Right lobe of liver (tissue), 6 donors: ENCODE measurements around the gene PDZK1. TPM values are rescaled to one million over a fixed set of nuclear protein-coding genes. Genes with fewer than 3 reads are reported as not detected.
A peak's percentile ranks its signal among the peaks of the same experiment; 100 is the strongest.
"Not testable (repeated sequence)": the region's sequence is repeated elsewhere in the genome, so short reads cannot be mapped to it uniquely, and the experiment has no call there.

Experiments
- ATAC-seq, 4 donors: fragments of 200-7000 bp; cut with Tn5 transposase; one replicate each; pipeline ENCODE4 v1.9.1; 2020; ENCODE audit warnings: mild to moderate bottlenecking in 4 of 4, moderate library complexity in 4 of 4
- DNase-seq, 3 donors: peaks; one replicate each; pipeline ENCODE4 v3.0.0-alpha.2; 2020
- H3K27ac ChIP-seq, 3 donors: fragments of 200-600 bp; one replicate each; pipeline ENCODE4 v1.8.0; 2022
- H3K27me3 ChIP-seq, 2 donors: fragments of 200-600 bp; one replicate each; pipeline ENCODE4 v1.8.0; 2022
- H3K36me3 ChIP-seq, 4 donors: fragments of 200-600 bp; sonication (generic) in 1 of 4; one replicate each; pipeline versions ENCODE4 v1.5.1 to v1.8.0; 2017 to 2022; ENCODE audit warnings: control low read depth in 1 of 4
- H3K4me1 ChIP-seq, 4 donors: fragments of 200-600 bp; sonication (generic) in 1 of 4; one replicate each; pipeline versions ENCODE4 v1.5.1 to v1.8.0; 2017 to 2022; ENCODE audit warnings: control low read depth in 1 of 4
- H3K4me3 ChIP-seq, 3 donors: fragments of 200-600 bp; one replicate each; pipeline ENCODE4 v1.8.0; 2022
- H3K9me3 ChIP-seq, 4 donors: fragments of 200-600 bp; sonication (generic) in 1 of 4; one replicate each; pipeline versions ENCODE4 v1.5.1 to v1.8.0; 2017 to 2022; ENCODE audit warnings: control low read depth in 1 of 4
- WGBS: methylation state at CpG from one replicate; pipeline ENCODE4 v1.1.6; 2018; ENCODE audit warnings: low coverage, low lambda C conversion rate; ENCODE audit not compliant: insufficient coverage; ENCODE audit errors: missing lambda C conversion rate; 5-methylcytosine and 5-hydroxymethylcytosine counted together
- intact Hi-C, 2 donors: fragments of 100-400 bp; cut with DNase I; formaldehyde crosslinking; loops; one replicate each; pipeline versions ENCODE4 v1.11.2 to v1.14.1; 2022
- total RNA-seq, 6 experiments: library from RNA; depleted of rRNA in 2 of 6; stranded (reverse); fragments of >200 nt in 2 of 6; fragmentation: NEBNext Ultra II Directional in 3 of 6; extraction: Animal tissue kit (Norgen Biotek cat#: 25700) in 3 of 6; gene quantifications; one replicate each; pipeline versions ENCODE4 v1.1.0 to v1.2.4, GENCODE V29; 2016 to 2023
- donor health status: DM: no; HTN: yes; CAD: no.
- donor health status: DM: no; HTN: no; CAD: no.
- donor health status: DM: no; HTN: no; CAD: no.
- donor health status: DM: no; HTN: yes; CAD: no.
- donor health status: DM: no; HTN: yes; CAD: no.

The PDZK1 gene
- total RNA-seq, 6 experiments from 2014 or later, result 64.8 to 117 (median 79.2) TPM

DNA sequence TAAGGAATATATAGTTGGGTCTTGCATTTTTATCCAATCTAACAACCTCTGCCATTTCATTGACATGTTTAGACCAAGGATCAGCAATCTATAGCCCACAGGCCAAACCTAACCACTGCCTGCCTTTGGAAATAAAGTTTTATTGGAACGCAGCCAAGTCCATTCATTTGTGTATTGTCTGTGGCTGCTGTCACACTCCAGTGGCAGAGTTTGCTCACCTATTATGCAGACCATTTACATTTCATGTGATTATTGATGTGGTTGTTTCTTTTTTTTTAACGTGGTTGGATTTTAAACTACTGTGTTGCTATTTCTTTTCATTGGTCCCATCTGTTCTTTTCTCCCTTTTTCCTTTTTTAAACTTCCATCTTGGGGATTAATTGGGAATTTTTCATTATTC lies 44.7 kb downstream of the PDZK1 start:
- H3K4me1 ChIP-seq, H3K36me3 ChIP-seq, DNase-seq, H3K9me3 ChIP-seq, intact Hi-C loops, H3K27ac ChIP-seq, H3K4me3 ChIP-seq, ATAC-seq, H3K27me3 ChIP-seq: not testable (repeated sequence)
- WGBS, result 34% methylated on average over 2 of the region's 2 CpGs

DNA sequence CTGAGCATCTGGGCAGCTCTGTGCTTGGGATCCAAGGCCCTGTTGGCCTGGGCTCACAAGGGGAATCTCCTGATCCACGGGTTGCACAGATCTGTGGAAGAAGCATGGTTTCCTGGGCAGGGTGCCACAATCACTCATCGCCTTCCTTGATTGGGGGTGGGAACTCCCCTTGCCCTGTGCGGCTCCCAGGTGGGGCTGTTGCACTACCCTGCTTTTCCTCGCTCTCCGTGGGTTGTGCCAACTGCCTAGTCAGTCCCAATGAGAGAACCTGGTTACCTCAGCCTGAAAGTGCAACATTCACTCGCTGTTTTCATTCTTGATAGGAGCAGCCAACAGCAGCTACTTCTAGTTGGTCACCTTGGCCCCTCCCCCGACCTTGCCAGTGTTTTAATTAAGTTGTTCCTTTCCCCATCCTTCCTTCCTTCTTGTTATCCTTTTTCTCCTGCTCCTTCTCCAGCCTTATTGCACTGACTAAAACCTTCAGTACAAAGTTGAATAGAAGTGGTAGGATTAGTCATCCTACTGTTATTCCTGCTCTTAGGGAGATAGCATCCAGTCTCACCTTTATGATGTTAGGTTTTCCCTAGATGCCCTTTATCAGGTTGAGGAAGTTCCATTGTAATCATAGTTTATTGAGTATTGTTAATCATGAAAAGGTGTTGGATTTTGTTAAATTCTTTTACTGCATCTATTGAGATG lies 50.8 kb downstream of the PDZK1 start:
- H3K27ac ChIP-seq, intact Hi-C loops, H3K4me1 ChIP-seq, H3K4me3 ChIP-seq, DNase-seq, H3K27me3 ChIP-seq, H3K36me3 ChIP-seq, H3K9me3 ChIP-seq, ATAC-seq: not testable (repeated sequence)
- WGBS, result 85% methylated on average over 2 of the region's 7 CpGs

DNA sequence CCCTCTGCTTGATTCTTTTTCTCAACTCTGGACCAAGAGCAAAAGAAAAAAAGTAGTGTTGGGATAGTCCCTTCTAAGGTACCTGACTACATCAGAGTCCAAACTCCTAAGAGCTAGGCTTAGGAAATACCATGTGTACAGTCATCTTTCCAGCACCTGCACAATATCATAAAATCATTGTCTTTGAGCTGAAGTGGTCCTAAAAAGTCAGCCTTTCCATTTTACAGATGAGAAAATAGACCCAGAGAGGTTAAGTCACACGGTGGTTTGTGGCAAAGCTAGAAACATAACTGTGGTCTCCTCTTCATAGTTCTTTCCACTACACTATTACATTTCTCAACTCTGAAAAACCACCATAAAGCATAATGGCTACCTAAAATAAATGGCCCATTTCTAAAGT lies 63.2 kb downstream of the PDZK1 start:
- DNase-seq, intact Hi-C loops: not testable (repeated sequence)

DNA sequence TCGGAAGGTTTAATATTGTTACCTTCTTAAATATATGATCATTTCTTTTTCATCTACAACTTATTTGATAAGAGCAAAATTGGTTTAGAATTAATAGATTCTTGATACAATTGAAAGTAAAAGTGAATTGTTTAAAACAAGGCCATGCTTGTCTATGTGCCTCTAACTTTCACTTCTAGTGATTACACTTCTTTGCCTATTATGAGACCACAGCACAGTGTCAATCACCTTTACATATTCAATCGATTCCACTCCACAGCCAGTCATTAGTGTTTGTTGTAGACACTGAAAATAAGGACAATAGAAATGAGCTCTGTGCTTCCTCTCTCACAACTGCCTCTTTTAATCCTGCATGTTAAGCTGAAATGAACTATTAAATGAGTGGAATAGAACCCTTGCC lies 65.3 kb downstream of the PDZK1 start:
- H3K4me1 ChIP-seq, H3K9me3 ChIP-seq, H3K4me3 ChIP-seq, H3K36me3 ChIP-seq, DNase-seq, H3K27me3 ChIP-seq, H3K27ac ChIP-seq, intact Hi-C loops, ATAC-seq: not testable (repeated sequence)
- 100% methylated on average over 1 of the region's 2 CpGs for WGBS

More for the DNA sequence above, 63.2 kb downstream of the PDZK1 start:
- not testable (repeated sequence) for H3K27me3 ChIP-seq, H3K36me3 ChIP-seq, H3K4me1 ChIP-seq, ATAC-seq, H3K9me3 ChIP-seq, H3K27ac ChIP-seq, H3K4me3 ChIP-seq
- no CpG with 5 or more reads among the region's 1 CpG for WGBS

DNA sequence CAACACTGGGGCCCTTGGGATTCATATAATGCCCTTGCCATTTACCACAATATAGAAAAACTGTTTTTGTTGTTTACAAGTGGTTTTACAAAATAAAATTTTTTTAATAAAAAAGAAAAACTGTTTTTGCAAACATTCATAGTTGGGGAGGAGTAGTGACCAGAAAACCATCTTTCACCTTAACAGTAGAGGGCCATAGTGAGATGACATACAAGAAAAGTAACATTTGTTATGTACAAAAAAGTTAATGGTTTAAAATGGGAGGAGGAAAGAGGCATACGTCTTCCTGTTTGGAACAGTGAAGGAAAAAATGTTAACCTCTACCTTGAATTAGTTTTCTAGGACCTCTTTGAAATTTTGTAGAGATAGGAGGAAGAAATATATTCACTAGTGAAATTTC lies 70.9 kb downstream of the PDZK1 start:
- H3K9me3 ChIP-seq, H3K27me3 ChIP-seq, H3K27ac ChIP-seq, intact Hi-C loops, H3K4me3 ChIP-seq, H3K4me1 ChIP-seq, H3K36me3 ChIP-seq, DNase-seq: not testable (repeated sequence)
- peak in 2 of 4 donors; percentile 57 to 69 for ATAC-seq
- WGBS, result 29% methylated on average over 1 of the region's 1 CpG

DNA sequence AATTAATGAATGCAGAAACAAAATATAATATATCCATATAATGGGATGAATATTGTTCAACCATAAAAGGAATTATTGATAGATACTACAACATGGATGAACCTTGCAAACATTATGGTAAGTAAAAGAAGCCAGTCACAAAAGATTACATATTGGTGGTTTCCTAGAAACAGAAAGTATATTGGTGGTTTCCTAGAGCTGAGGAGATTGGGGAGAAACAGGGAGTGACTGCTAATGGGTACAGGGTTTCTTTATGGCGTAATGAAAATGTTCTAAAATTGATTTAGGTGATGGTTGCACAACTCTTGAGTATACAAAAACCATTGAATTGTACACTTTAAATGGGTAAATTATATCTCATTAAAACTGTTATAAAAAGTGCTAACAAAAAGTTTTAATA lies 85.0 kb downstream of the PDZK1 start:
- not testable (repeated sequence) for ATAC-seq
- WGBS, result no CpG with 5 or more reads among the region's 1 CpG

More for the DNA sequence above, 85.0 kb downstream of the PDZK1 start:
- H3K9me3 ChIP-seq, H3K27ac ChIP-seq, DNase-seq, H3K36me3 ChIP-seq, H3K4me3 ChIP-seq, intact Hi-C loops, H3K4me1 ChIP-seq, H3K27me3 ChIP-seq: not testable (repeated sequence)

Other genes starting within 250 kb of the PDZK1 start
- gene GPR89A, start 99.4 kb downstream of the PDZK1 start, total RNA-seq, result 10 to 100 TPM; 11.6 to 21.1 (median 15.5) TPM
- gene CD160, start 12.1 kb upstream of the PDZK1 start, total RNA-seq, result 1 to 10 TPM in 2 of 6 experiments, under 1 TPM in 2, not detected in 2; 0.19 to 1.5 (median 0.91) TPM
- gene RNF115, start 116.7 kb upstream of the PDZK1 start, total RNA-seq, result 10 to 100 TPM in 2 of 6 experiments, 1 to 10 TPM in 4; 5.3 to 10.3 (median 8.0) TPM
- 10 to 100 TPM in 3 of 6 experiments, 1 to 10 TPM in 3; 7.7 to 17.0 (median 11.2) TPM for gene POLR3C, start 116.8 kb upstream of the PDZK1 start, total RNA-seq
- gene NUDT17, start 138.3 kb upstream of the PDZK1 start, total RNA-seq, result 1 to 10 TPM in 3 of 6 experiments, under 1 TPM in 3; 0.51 to 2.2 (median 1.0) TPM
- 1 to 10 TPM; 5.5 to 8.9 (median 6.7) TPM for gene PIAS3, start 151.7 kb upstream of the PDZK1 start, total RNA-seq
- 1 to 10 TPM; 1.1 to 2.5 (median 1.6) TPM for gene ANKRD35, start 178.5 kb upstream of the PDZK1 start, total RNA-seq
- 1 to 10 TPM in 3 of 6 experiments, under 1 TPM in 3; 0.50 to 2.3 (median 0.85) TPM for gene ITGA10, start 202.7 kb upstream of the PDZK1 start, total RNA-seq
- gene PEX11B, start 211.3 kb upstream of the PDZK1 start, total RNA-seq, result 10 to 100 TPM; 12.3 to 23.0 (median 15.2) TPM
- gene RBM8A, start 220.1 kb upstream of the PDZK1 start, total RNA-seq, result 10 to 100 TPM; 41.1 to 68.4 (median 56.3) TPM